GM23338 (cell line): ENCODE data around the gene PCDH12. TPM values are rescaled to one million over a fixed set of nuclear protein-coding genes. Genes with fewer than 3 reads are reported as not detected.

Experiments
- ATAC-seq: fragments of 200-7000 bp; cut with Tn5 transposase; 3 replicates; pipeline ENCODE4 v1.9.1; 2020
- DNase-seq: peaks from one replicate; pipeline ENCODE4 v3.0.0-alpha.2; 2015; ENCODE audit warnings: low spot score
- H2AFZ ChIP-seq: fragments of 200-600 bp; sonication (generic); 2 replicates; pipeline ENCODE4 v1.8.0; 2016; ENCODE audit warnings: antibody characterized with exemption, mild to moderate bottlenecking, moderate library complexity
- H3F3A ChIP-seq: fragments of 200-600 bp; sonication (generic); replicated peaks from 2 replicates; pipeline ENCODE4 v1.8.0; 2017; ENCODE audit warnings: antibody characterized with exemption, mixed run types, low read depth
- H3K27ac ChIP-seq: fragments of 200-600 bp; sonication (generic); 2 replicates; pipeline ENCODE4 v1.6.1; 2016; ENCODE audit warnings: low read depth
- H3K27me3 ChIP-seq: fragments of 200-600 bp; sonication (generic); 2 replicates; pipeline ENCODE4 v1.8.0; 2016; ENCODE audit warnings: mild to moderate bottlenecking, mixed run types, moderate library complexity; ENCODE audit not compliant: insufficient read depth
- H3K36me3 ChIP-seq: fragments of 200-600 bp; sonication (generic); 2 replicates; pipeline ENCODE4 v1.8.0; 2016; ENCODE audit warnings: mild to moderate bottlenecking; ENCODE audit not compliant: insufficient read depth
- H3K4me1 ChIP-seq: fragments of 200-600 bp; sonication (generic); 2 replicates; pipeline ENCODE4 v1.8.0; 2016; ENCODE audit warnings: mild to moderate bottlenecking, moderate library complexity; ENCODE audit not compliant: insufficient read depth
- H3K4me2 ChIP-seq: fragments of 200-600 bp; sonication (generic); 2 replicates; pipeline ENCODE4 v1.7.1; 2017; ENCODE audit warnings: mixed run types
- H3K4me3 ChIP-seq: fragments of 200-600 bp; sonication (generic); 2 replicates; pipeline ENCODE4 v1.6.1; 2016; ENCODE audit warnings: mixed run types
- H3K79me2 ChIP-seq: fragments of 200-600 bp; sonication (generic); replicated peaks from 2 replicates; pipeline ENCODE4 v1.8.0; 2017; ENCODE audit warnings: mild to moderate bottlenecking; ENCODE audit not compliant: insufficient read depth
- H3K9me2 ChIP-seq: fragments of 200-600 bp; sonication (generic); 2 replicates; pipeline ENCODE4 v1.8.0; 2017; ENCODE audit not compliant: insufficient read depth
- H4K20me1 ChIP-seq: fragments of 200-600 bp; sonication (generic); replicated peaks from 2 replicates; pipeline ENCODE4 v1.8.0; 2017; ENCODE audit warnings: mild to moderate bottlenecking; ENCODE audit not compliant: insufficient read depth
- H3K27ac Mint-ChIP-seq: 2 replicates; pipeline ENCODE4 v1.8.0; 2020; ENCODE audit warnings: inconsistent platforms, mild to moderate bottlenecking, moderate library complexity, mixed read lengths
- H3K27me3 Mint-ChIP-seq: 3 replicates; pipeline ENCODE4 v1.8.0; 2022; ENCODE audit warnings: low read depth, mild to moderate bottlenecking, moderate library complexity, mixed read lengths, inconsistent platforms; ENCODE audit not compliant: insufficient read depth, poor library complexity
- H3K36me3 Mint-ChIP-seq: 3 replicates; pipeline ENCODE4 v1.8.0; 2021; ENCODE audit warnings: low read depth, mild to moderate bottlenecking, inconsistent platforms, moderate library complexity, mixed read lengths
- H3K4me1 Mint-ChIP-seq: 3 replicates; pipeline ENCODE4 v1.8.0; 2020; ENCODE audit warnings: mild to moderate bottlenecking, inconsistent platforms, mixed read lengths
- H3K4me3 Mint-ChIP-seq: 3 replicates; pipeline ENCODE4 v1.8.0; 2021; ENCODE audit warnings: moderate library complexity, mild to moderate bottlenecking, inconsistent platforms, mixed read lengths
- H3K9me3 Mint-ChIP-seq: 3 replicates; pipeline ENCODE4 v1.8.0; 2020; ENCODE audit warnings: moderate library complexity, mild to moderate bottlenecking, inconsistent platforms, mixed read lengths
- CREB1 ChIP-seq: fragments of 250-450 bp; sonication (Bioruptor Pico); IDR thresholded peaks from 2 replicates; pipeline ENCODE4 v1.5.0; 2020; ENCODE audit warnings: low read depth, mild to moderate bottlenecking, moderate library complexity
- CTCF ChIP-seq, 2 experiments: fragments of 200-600 bp in 1 of 2; sonication (generic) in 1 of 2; conservative IDR thresholded peaks; 2 replicates each; pipeline versions ENCODE4 v1.5.1 to v1.6.1; 2016 to 2017; ENCODE audit warnings: antibody characterized with exemption in 2 of 2, low read depth in 2 of 2, mild to moderate bottlenecking in 2 of 2, moderate library complexity in 1 of 2
- EZH2 ChIP-seq: fragments of 200-600 bp; sonication (generic); IDR thresholded peaks from one replicate; pipeline ENCODE4 v1.8.0; 2017; ENCODE audit warnings: antibody characterized with exemption, mild to moderate bottlenecking, low read depth; ENCODE audit not compliant: unreplicated experiment
- STAT1 ChIP-seq: IDR thresholded peaks from one replicate; pipeline ENCODE4 v1.6.1; 2016; ENCODE audit warnings: antibody characterized with exemption; ENCODE audit not compliant: unreplicated experiment
- ZNF114 ChIP-seq: fragments of 250-450 bp; sonication (Bioruptor Pico); IDR thresholded peaks from 2 replicates; pipeline ENCODE4 v1.5.0; 2020; ENCODE audit warnings: mild to moderate bottlenecking, moderate library complexity
- polyA plus RNA-seq: library from polyadenylated mRNA; unstranded; fragments of >200 nt; fragmentation: Nextera tagmentation; extraction: Ambion mirVana; gene quantifications from 2 replicates; pipeline ENCODE4 v1.2.1, GENCODE V29; 2016
- total RNA-seq: library from RNA; depleted of rRNA; stranded (reverse); fragments of >200 nt; shearing (Covaris generic); gene quantifications from 2 replicates; pipeline ENCODE4 v1.2.3, GENCODE V29; 2014
- TF ChIP-seq, protein P1 (sequence below): fragments of 250-450 bp; sonication (Bioruptor Pico); IDR thresholded peaks from 2 replicates; pipeline ENCODE4 v1.5.0; 2020; ENCODE audit warnings: mild to moderate bottlenecking, moderate library complexity
- TF ChIP-seq, protein P2 (sequence below): IDR thresholded peaks from 2 replicates; pipeline ENCODE4 v1.6.1; 2016; ENCODE audit warnings: antibody characterized with exemption

PCDH12 gene
- total and polyA plus RNA-seq, 2 experiments from 2014 or later = 0.14 to 0.29 TPM

DNA sequence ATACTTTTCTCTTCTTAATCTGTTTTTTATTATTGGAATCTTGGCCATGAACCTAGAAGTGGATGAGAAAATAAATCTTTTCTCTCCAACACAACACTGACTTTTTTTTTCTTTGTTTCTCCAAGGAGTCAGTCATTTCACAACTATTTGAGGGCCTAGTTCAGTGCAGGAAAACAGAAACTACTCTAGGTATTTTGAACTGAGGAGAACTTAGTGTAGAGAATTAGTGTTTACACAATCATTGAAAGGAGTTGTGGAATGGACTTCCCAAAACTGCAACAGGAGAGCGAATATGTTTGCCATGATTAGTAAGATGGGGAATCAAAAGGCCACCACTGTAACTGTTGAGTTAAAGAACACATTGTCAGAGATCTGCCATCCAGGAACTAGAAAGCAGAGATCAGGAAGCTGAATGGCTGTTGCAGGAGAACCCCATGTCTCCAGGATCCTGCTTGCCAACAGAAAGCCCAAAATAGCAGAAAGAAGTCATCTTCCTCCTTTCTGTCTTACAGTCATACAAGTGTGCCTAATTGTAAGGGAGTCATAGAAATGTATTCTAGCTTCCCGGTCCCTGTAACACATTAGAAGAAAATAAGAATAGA lies 59.5 kb downstream of the PCDH12 start (continued):
- TF ChIP-seq, protein P1, sequence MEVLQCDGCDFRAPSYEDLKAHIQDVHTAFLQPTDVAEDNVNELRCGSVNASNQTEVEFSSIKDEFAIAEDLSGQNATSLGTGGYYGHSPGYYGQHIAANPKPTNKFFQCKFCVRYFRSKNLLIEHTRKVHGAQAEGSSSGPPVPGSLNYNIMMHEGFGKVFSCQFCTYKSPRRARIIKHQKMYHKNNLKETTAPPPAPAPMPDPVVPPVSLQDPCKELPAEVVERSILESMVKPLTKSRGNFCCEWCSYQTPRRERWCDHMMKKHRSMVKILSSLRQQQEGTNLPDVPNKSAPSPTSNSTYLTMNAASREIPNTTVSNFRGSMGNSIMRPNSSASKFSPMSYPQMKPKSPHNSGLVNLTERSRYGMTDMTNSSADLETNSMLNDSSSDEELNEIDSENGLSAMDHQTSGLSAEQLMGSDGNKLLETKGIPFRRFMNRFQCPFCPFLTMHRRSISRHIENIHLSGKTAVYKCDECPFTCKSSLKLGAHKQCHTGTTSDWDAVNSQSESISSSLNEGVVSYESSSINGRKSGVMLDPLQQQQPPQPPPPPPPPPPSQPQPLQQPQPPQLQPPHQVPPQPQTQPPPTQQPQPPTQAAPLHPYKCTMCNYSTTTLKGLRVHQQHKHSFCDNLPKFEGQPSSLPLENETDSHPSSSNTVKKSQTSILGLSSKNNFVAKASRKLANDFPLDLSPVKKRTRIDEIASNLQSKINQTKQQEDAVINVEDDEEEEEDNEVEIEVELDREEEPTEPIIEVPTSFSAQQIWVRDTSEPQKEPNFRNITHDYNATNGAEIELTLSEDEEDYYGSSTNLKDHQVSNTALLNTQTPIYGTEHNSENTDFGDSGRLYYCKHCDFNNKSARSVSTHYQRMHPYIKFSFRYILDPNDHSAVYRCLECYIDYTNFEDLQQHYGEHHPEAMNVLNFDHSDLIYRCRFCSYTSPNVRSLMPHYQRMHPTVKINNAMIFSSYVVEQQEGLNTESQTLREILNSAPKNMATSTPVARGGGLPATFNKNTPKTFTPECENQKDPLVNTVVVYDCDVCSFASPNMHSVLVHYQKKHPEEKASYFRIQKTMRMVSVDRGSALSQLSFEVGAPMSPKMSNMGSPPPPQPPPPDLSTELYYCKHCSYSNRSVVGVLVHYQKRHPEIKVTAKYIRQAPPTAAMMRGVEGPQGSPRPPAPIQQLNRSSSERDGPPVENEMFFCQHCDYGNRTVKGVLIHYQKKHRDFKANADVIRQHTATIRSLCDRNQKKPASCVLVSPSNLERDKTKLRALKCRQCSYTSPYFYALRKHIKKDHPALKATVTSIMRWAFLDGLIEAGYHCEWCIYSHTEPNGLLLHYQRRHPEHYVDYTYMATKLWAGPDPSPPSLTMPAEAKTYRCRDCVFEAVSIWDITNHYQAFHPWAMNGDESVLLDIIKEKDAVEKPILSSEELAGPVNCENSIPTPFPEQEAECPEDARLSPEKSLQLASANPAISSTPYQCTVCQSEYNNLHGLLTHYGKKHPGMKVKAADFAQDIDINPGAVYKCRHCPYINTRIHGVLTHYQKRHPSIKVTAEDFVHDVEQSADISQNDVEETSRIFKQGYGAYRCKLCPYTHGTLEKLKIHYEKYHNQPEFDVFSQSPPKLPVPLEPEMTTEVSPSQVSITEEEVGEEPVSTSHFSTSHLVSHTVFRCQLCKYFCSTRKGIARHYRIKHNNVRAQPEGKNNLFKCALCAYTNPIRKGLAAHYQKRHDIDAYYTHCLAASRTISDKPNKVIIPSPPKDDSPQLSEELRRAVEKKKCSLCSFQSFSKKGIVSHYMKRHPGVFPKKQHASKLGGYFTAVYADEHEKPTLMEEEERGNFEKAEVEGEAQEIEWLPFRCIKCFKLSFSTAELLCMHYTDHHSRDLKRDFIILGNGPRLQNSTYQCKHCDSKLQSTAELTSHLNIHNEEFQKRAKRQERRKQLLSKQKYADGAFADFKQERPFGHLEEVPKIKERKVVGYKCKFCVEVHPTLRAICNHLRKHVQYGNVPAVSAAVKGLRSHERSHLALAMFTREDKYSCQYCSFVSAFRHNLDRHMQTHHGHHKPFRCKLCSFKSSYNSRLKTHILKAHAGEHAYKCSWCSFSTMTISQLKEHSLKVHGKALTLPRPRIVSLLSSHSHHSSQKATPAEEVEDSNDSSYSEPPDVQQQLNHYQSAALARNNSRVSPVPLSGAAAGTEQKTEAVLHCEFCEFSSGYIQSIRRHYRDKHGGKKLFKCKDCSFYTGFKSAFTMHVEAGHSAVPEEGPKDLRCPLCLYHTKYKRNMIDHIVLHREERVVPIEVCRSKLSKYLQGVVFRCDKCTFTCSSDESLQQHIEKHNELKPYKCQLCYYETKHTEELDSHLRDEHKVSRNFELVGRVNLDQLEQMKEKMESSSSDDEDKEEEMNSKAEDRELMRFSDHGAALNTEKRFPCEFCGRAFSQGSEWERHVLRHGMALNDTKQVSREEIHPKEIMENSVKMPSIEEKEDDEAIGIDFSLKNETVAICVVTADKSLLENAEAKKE (CRISPR knock-in tag) = no peak
- TF ChIP-seq EZH2 = no peak
- TF ChIP-seq, protein P2, sequence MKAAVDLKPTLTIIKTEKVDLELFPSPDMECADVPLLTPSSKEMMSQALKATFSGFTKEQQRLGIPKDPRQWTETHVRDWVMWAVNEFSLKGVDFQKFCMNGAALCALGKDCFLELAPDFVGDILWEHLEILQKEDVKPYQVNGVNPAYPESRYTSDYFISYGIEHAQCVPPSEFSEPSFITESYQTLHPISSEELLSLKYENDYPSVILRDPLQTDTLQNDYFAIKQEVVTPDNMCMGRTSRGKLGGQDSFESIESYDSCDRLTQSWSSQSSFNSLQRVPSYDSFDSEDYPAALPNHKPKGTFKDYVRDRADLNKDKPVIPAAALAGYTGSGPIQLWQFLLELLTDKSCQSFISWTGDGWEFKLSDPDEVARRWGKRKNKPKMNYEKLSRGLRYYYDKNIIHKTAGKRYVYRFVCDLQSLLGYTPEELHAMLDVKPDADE = no peak
- TF ChIP-seq ZNF114 = no peak
- no peak for TF ChIP-seq STAT1

GRCh38 chr5:141897425-141897824 lies 60.6 kb downstream of the PCDH12 start:
- Histone ChIP-seq H3K4me2 (no peak overlapping the region), H3K9me2 (no peaks in the 10 kb centered on the region), H3K4me3 (no peak overlapping the region), H3K36me3 (no peaks in the 10 kb centered on the region), H3F3A (no peaks in the 10 kb centered on the region), H3K4me1 (peaks cover 3% of the 10 kb centered on the region; the same call in 1 of the 2 replicates), H3K79me2 (no peaks in the 10 kb centered on the region), H3K27ac (no peak overlapping the region), H4K20me1 (no peaks in the 10 kb centered on the region), H2AFZ (no peak overlapping the region), H3K27me3 (no peaks in the 10 kb centered on the region)
- ATAC-seq (no peak), DNase-seq (no peak)
- Mint-ChIP-seq H3K4me3 (no peak overlapping the region), H3K27ac (no peak overlapping the region), H3K9me3 (peaks cover 2% of the 10 kb centered on the region; the same call in 1 of the 3 replicates), H3K27me3 (no peaks in the 10 kb centered on the region), H3K4me1 (peaks cover 6% of the 10 kb centered on the region; the same call in 1 of the 3 replicates), H3K36me3 (peaks cover 3% of the 10 kb centered on the region; the same call in 1 of the 3 replicates)
- TF ChIP-seq CTCF (conservative IDR thresholded peaks at IDR 0.05; ENCODE audit: low read depth in 2 of 2) (no peak), STAT1 (no peak), CREB1 (CRISPR knock-in tag) (no peak), EZH2 (no peak)
- TF ChIP-seq, protein P2 = no peak
